HG03045 (cell line): Measurements from ENCODE around the gene NCAPD2.
"Not testable (repeated sequence)": the region's sequence is repeated elsewhere in the genome, so short reads cannot be mapped to it uniquely, and the experiment has no call there.

ENCODE experiments used
- ATAC-seq: cut with Tn5 transposase; IDR thresholded peaks from one replicate; pipeline ENCODE4 v1.9.1; 2021; ENCODE audit warnings: mild to moderate bottlenecking, moderate library complexity; ENCODE audit not compliant: unreplicated experiment

Gene NCAPD2

DNA sequence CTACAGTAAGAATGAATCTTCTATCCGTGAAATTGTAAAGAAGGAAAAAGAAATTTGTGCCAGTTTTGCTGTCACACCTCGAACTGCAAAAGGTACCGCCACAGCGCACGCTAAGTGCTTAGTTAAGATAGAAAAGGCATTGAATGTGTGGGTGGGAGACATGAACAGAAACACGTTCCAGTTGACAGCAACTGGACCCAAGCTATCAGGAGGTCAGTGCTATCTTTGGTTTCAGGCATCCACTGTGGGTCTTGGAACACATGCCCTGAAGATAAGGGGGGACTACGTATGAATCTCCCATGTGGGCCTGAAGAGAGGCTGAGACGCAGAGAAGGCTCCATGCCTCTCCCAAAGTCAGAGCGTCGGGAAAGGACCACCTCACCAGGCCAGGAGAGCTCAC is 52.1 kb downstream of the NCAPD2 start:
- ATAC-seq: no peak

DNA sequence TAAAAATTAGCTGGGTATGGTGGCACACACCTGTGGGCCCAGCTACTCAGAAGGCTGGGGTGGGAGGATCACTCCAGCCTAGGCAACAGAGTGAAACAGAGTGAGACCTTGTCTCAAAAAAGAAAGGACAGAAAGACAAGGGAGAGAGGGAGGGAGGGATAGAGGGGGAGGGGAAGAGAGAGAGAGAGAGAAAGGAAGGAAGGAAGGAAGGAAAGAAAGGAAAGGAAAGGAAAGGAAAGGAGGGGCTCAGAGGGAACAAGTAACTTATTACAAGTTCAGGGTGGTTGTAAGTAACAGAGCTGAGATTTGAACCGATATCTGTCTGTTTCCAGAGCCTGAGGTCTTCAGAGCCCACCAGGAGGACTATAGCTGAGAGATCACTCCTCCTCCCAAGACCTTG is 53.7 kb downstream of the NCAPD2 start:
- ATAC-seq: no peak

DNA sequence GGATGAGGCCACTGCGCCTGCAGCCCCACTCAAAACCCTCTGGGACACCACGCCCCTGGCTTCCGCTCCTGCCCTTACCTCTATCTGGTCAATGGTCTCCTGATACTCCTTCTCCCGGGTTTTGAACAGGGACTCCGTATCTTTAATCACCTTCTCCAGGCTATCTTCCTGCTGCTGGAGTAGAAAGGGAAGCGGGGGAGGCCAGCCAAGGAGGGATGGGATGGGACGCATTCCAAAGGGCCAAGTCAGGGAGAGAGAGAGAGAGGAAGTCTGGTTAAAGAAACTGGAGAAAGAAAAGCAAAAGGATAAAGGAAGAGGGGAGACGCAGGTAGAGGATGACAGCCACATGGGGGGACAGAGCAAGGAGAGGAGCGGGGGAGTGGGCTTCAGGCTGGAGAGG is 54.1 kb downstream of the NCAPD2 start:
- no peak for ATAC-seq

DNA sequence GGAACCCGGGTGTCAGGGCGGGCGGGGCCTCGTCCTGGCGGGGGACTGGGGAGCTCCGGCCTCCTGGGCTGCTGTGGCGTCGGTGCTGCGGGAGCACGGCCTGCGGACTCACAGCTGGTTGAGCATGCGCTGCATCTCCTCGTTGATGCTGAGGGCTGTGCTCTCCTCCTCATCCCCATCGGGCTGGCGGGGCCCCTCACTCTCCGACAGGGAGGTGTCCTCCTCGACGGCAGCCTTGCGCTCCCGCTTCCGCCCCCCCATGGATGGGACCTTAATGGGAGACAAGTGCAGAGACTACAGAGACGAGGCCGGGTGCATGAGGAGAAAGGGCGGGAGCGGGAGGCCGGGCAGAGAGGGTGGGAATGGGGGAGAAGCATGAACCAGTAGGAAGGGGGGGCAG is 54.7 kb downstream of the NCAPD2 start:
- ATAC-seq: no peak

DNA sequence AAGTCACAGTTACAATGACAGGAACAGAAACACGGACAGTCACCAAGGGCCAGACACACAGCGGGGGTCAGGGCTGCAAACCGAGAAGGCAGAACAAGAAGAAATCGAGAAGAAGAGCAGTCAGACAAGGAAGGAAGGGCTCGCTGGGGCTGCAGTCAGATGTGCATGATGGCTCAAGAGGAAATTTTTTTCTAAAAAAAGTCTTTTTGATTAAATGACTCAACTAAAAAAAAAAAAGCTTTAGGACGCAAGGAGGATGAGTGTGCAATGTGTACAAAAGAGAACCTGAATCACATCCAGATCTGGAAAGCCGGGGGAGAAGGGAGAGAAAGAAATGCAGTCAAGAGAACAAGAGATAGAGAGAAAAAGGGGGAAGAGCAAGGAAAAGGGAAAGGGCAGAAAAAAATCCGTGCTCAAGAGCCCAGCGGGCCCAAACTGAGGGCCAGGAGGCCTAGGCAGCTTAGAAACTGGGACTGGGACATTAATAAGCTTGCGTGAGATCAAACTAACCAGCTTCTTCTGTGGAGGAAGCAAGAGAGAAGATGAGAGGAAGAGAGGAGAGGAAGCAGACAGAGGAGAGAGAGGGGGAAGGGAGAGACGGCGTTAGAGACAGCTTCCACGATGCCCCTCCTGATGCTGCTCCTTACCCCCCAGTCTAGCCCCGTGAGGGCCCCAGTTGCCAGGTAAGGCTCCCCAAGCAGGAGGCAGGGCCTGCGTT is 55.2 kb downstream of the NCAPD2 start:
- no peak for ATAC-seq

DNA sequence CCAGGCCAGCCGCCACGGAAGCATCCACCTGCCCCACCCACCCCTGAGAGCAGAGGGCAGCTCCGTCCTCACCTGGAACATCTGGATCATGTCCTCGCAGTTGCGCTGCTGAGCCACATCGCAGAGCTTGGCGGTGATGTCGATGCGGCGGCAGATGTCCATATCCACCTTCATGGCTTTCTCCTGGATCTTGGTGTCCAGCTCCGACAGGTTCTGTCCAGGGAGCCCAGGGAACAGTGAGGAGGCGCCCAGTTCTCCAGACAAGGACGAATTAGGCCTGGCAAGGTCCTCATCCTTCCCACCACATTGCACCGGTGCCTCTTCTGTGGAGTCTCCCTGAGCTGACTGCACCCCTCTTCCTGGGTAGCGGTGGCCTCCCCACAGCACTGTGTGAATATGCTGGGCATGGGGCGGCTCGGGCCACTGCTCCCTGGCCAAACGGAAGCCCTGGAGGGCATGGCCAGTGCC is 55.8 kb downstream of the NCAPD2 start:
- no peak for ATAC-seq

DNA sequence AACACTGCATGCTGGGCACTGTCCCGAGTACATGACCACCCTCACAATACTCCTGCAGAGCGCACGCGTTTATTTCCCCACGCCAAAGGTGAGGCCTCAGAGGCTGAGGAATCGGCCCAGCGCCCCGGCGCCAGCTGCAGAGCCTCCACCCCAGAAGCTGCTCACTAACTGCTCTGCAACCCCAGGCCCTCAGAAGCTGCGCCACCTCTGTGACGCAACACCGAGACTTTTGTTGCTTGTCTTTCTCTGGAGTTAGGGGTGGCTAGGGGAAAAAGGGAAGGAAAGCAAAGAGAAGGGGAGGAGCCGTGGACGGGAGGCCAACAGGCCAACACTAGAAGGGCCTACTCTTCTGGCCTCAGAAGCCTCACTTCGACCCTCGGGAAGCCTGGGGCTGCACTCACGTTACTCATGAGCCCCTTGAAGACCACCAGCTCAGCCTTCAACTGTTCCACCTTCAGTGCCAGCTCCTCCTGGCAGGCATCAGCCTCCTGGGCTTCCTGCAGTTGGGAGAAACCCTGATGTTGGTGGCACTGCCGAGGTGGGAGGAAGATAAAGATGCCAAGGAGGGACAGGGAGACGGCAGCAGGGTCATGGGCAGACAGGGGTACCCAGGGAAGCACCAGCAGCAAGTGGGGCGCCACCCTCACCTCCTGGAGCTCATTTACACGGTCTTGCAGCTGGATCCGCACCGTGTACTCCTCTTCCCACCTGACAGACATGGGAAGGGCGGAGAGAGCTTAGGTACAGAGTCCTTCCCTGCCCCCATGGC is 56.6 kb downstream of the NCAPD2 start:
- ATAC-seq: no peak

DNA sequence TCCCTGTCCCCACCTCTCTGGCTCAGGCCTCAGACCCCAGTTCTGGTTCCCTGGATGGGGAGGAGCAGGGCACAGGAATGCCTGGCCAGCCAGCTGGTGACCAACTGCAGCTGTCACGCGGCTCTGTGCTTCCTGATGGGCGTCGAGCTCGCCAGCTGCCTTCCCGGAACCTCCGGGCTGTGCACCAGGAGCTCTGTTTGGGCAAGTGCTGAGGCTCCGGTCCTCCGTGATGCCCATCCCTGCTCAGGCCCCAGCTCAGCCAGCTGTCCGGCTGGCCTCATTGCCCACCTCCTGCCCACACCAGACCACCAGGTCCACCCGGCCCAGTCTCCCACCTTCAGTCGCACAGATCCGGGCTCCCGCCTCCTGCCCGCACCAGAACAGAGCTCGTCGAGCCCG is 57.2 kb downstream of the NCAPD2 start:
- no peak for ATAC-seq

DNA sequence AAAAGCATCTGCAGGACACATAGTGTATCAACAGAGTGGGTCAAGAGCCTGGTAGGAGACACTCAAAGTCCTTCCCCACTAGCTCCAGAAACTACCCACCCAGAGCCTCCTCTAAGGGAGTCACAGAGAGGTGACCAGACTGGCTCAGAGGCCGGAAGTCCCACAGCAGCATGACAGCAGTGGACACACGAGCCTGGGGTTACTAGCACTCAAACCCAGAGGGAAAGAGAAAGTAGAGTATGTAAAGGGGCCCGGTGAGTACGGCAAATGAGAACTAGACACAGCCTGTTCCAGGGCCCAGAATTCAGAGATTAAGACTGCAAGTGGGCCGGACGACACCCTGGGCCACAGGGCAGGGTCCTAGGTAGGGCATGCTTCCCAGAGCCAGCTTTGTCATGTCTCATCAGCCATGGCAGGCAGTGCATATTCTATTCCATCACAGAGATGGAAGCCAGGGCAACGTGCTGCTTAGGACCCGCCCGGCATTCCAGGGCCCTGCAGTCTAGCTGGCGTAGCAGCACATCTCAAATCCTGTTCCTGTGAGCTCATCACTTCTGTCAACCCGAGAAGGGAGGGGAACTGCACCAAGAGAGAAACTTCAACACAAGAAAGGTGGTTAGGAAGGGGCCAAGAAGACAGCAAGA is 57.7 kb downstream of the NCAPD2 start:
- ATAC-seq: no peak

DNA sequence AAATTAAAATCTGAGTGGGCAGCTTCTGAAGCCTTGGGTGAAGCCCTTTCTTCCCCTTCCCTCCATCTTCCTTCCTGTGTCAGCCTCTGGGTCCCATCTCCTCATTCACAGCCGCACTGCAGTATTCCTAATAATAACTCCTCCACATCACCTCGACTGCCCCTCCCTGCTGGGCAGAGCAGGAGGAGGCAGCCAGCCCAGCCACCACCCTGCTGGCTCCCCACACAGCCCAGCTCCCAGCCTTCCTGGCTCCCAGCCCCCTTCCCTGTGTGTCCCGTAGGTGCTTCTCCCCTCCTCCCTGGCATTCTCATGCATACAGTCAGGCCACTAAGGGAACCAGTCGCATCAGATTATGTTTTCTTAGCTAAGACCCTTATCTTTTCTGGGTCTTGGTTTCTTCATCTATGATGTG is 58.2 kb downstream of the NCAPD2 start:
- no peak for ATAC-seq

DNA sequence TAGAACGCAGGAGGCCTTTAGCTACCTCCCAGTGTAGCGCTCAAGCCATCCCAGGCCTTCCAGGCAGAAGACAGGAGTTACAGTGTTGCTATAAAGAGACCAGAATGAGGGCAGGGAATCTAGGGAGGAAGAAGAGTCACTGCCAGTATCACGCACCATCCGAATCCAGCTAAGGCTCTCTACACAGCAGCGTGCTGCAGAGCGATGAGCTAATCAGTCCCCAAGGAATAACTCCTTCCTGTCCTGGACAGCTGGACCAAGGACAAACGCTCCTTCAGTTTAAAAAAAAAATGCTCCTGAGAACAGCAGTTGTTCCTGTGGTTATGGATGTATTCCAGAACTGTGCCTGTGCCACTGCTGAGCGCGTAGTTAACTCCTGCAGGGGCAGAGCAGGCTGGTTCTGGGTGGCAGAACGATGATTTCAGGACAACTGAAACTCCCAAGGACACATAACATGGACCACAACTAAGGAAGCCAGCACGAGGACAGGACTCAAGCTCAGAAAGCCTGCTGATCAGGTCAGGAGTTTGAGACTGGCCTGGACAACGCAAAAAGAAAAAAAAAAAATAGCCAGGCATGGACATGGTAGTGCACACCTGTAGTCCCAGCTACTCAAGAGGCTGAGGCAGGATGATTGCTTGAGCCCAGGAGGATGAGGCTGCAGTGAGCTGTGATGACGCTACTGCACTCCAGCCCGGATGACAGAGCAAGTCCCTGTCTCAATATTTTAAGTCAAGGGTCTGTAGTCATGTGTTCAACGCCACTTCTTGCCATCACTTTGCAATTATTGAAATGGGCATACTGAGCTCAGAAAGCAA is 59.4 kb downstream of the NCAPD2 start:
- ATAC-seq: no peak

DNA sequence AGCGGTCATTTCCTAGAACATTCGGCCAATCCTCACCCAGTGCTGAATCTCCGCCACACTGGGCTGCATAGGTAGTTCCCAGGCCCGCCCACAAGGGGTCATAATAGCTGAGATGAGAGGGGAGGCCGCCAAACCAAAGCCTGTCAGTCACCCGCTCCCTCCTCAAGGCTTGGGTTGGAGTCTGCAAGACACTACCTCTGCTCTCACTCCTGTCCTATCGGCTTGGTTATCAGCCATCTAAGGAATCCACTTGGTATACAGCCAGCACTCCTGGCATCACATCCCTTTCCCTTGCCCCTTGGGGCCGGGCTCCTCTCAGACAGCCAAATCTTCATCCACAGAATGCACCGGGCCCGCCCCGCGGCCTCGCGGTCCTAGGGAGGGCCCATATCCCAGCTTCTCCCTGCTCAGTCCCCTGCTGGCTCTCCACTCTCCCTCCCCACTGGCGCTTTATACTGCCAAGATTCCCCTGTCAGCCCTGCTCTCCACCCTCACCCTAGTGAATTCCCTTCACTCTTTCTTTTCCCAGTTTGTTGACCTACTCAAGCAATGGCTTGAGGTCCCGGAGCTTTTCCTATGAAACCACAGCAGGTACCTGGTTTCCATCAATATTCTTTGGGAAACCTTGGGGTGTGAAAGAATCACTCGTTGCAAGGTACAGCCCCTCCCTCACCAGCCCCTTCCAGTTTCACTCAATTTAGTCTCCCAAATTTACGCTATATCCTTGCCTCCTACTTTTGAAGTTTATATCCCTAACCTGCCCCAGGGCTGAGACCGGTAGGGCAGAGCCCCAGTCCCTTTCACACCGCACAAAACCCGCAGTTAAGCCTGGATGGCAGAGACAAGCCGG is 60.5 kb downstream of the NCAPD2 start:
- ATAC-seq: no peak

DNA sequence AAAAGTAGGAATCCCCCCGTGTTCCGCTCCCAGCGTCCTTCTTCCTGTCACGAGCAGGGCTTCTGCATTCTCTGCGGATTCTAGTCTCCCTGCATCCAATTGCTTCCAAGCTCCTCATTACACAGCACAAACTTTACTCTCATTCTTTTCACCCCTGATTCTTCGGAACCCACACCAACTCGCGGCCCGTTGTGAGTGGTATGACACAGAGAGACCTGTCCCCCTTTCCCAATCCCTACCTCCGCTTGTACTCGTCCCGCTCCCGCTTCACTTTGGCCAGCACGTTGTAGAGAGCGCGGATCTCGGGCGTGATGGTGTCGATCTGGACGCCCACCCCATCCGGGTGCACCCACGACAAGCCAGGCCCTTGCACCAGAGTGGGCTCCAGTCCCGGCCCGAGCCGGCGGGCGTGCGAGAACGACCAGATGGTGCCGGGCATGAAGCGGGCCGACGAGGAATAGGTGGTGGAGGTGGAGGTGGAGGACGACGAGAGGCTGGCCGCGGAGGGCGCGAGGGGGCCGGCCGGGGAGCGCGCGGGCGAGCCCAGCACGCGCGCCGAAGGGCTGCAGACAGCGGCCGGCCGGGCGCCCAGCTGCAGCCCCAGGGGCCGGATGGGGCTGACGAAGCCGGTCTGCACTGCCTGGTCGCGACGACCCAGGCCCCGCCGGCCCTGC is 61.3 kb downstream of the NCAPD2 start:
- ATAC-seq: peak; percentile 15

DNA sequence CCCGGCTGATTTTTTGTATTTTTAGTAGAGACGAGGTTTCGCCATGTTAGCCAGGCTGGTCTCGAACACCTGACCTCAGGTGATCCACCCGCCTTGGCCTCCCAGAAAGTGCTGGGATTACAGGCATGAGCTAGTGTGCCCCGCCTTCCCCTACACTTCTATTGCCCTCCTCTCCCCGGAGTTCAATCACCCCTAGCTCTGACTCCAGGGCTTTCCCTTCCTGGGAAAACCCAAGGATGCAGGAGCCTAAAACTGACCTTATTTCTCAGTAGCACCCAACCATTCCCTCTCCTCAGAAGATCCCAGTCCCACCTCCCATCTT is 62.6 kb downstream of the NCAPD2 start:
- ATAC-seq: not testable (repeated sequence)

DNA sequence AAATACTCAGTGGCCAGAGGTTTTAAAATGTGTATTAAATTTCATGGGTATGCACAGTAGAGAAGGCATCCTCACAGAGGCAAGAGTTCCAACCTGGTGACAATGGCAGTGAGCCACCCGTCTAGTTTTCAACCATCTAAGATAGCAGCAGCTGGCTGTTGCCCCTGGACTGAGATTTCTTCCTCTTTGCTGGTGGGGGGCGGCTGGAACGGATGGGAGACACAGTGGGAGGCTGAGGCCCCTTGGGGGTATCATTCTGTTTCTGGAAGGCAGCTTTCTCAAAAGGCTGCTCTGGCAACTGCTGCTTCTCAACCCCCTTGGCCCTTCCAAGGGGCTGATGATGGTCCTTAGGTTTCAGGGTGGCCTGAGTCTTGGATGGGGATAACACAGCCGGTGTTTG is 63.0 kb downstream of the NCAPD2 start:
- ATAC-seq: no peak

DNA sequence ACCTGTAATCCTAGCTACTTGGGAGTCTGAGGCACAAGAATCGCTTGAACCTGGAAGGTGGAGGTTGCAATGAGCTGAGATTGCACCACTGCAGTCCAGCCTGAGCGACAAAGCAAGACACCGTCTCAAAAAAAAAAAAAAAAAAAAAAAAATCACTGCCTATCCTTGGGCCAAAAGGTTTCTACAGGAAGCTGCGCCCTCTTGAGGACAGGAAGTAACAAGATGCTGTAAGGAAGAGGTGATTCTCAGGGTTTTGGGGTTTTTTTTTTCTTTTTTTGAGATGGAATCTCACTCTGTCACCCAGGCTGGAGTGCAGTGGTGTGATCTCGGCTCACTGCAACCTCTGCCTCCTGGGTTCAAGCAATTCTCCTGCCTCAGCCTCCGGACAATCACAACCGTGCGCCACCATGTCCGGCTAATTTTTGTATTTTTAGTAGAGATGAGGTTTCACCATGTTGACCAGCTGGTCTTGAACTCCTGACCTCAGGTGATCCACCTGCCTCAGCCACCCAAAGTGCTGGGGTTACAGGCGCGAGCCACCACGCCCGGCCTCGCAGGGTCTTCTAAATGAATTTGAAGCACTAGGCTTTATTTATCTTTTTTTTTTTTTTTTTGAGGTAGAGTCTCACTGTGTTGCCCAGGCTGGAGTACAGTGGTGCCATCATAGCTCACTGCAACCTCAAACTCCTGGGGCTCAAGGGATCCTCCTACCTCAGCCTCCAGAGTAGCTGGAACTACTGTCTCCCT is 64.3 kb downstream of the NCAPD2 start:
- ATAC-seq: not testable (repeated sequence)

DNA sequence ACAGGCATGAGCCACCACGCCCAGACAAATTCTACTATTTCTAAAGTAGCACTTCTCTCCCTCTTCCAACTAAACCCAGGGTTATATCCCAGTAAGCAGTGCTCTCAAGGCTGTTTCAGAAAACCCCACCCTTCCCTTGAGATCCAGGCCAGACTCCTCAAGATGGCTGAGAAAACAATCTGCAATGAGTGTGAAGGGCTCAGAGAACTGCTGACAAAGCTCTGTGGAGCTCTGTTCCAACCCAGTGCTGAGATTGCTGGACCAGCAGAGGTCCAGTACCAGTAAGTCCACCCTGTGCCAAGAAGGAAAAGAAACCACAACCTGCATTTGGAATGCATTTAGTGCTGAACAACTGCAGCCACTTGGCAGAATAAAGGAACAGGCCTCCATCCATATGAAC is 65.6 kb downstream of the NCAPD2 start:
- ATAC-seq: no peak

DNA sequence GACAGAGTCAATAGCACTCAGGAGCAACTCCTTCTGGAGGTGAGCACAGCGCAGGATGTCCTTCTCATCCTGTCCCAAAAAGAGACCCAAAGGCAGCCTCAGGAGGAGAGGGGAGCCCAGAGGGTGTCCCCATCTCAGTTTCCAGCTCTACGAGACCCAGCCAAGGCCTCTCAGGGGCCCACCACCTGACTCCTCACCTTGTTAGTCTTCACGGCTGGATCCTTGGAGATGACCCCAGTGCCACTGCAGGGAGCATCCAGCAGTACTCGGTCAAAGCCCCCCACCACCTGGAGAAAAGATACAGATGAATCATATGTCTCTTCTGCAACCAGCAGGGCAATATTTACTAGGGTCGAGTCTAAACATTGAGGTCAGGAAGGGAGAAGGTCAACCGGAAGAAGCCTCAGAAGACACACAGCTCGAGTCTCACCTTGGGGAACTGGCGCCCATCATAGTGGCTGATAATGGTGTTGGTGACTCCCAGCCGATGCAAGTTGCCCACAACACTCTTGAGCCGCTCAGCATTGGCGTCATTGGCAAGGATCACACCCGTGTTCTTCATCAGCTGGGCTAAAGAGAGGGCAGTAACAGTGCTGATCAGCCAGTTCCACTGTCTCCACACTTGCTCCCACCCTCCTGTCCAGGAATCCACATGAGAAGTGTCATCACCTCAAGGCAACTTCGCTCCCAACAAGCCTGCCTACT is 66.8 kb downstream of the NCAPD2 start:
- ATAC-seq: no peak
